B cell (primary cell): Measurements from ENCODE around the gene NSRP1. TPM values are rescaled to one million over a fixed set of nuclear protein-coding genes. Genes with fewer than 3 reads are reported as not detected.

Source experiments
- ATAC-seq: fragments of 200-7000 bp; cut with Tn5 transposase; one replicate; pipeline ENCODE4 v1.10.0; 2021; ENCODE audit warnings: low read depth, mild to moderate bottlenecking, moderate number of reproducible peaks, moderate library complexity
- CTCF ChIA-PET: fragments of 350-600 bp; sonication (Branson Sonifier 250); formaldehyde crosslinking; loops from one replicate; lab custom pipeline; 2021; ENCODE audit warnings: antibody characterized with exemption, inconsistent platforms; lab: Charles Lee
- POLR2A ChIA-PET: fragments of 350-600 bp; sonication (Branson Sonifier 250); formaldehyde crosslinking; loops from one replicate; lab custom pipeline; 2021; ENCODE audit warnings: antibody characterized with exemption; lab: Charles Lee
- DNase-seq: peaks from one replicate; pipeline ENCODE4 v3.0.0; 2013
- H2AFZ ChIP-seq: 2 replicates; pipeline ENCODE4 v1.6.1; 2012; ENCODE audit warnings: mild to moderate bottlenecking, low read depth, low read length; ENCODE audit not compliant: insufficient read depth, poor library complexity, severe bottlenecking
- H3K27ac ChIP-seq, 2 donors: 1 replicate in 1 of 2; 2 replicates in 1 of 2; pipeline ENCODE4 v1.5.1; 2012 to 2013; ENCODE audit warnings: low read length in 2 of 2, mild to moderate bottlenecking in 2 of 2, moderate library complexity in 1 of 2
- H3K27me3 ChIP-seq, 4 experiments: fragments of 200-600 bp in 1 of 4; sonication (generic) in 1 of 4; replicated peaks in 1 of 4; 1 replicate in 2 of 4; 2 replicates in 2 of 4; pipeline versions ENCODE4 v1.6.1 to v1.7.0; 2013 to 2016; ENCODE audit warnings: low read length in 3 of 4, mild to moderate bottlenecking in 2 of 4, mixed read lengths in 1 of 4, moderate library complexity in 1 of 4; ENCODE audit not compliant: insufficient read depth in 4 of 4, control insufficient read depth in 3 of 4; ENCODE audit errors: control extremely low read depth in 1 of 4
- H3K36me3 ChIP-seq, 2 experiments: replicated peaks in 1 of 2; 1 replicate in 1 of 2; 2 replicates in 1 of 2; pipeline versions ENCODE4 v1.6.1 to v1.7.1; 2013; ENCODE audit warnings: low read length in 1 of 2; ENCODE audit not compliant: insufficient read depth in 2 of 2, control insufficient read depth in 1 of 2; ENCODE audit errors: control extremely low read depth in 1 of 2, extremely low read depth in 1 of 2
- H3K4me1 ChIP-seq, 2 donors: fragments of 200-600 bp in 1 of 2; sonication (generic) in 1 of 2; 1 replicate in 1 of 2; 2 replicates in 1 of 2; pipeline versions ENCODE4 v1.5.1 to v1.6.1; 2013 to 2017; ENCODE audit warnings: low read length in 2 of 2; ENCODE audit not compliant: control insufficient read depth in 2 of 2, insufficient read depth in 2 of 2
- H3K4me2 ChIP-seq: replicated peaks from 2 replicates; pipeline ENCODE3; 2012; ENCODE audit warnings: mild to moderate bottlenecking, low read depth, low read length; ENCODE audit not compliant: poor library complexity, severe bottlenecking
- H3K4me3 ChIP-seq, 5 experiments: fragments of 200-600 bp in 1 of 5; sonication (generic) in 1 of 5; 1 replicate in 3 of 5; 2 replicates in 2 of 5; pipeline versions ENCODE4 v1.5.1 to v1.7.0; 2011 to 2016; ENCODE audit warnings: low read length in 4 of 5, mild to moderate bottlenecking in 4 of 5, low read depth in 2 of 5, control low read depth in 1 of 5, moderate library complexity in 1 of 5; ENCODE audit not compliant: insufficient read depth in 1 of 5; ENCODE audit errors: control extremely low read depth in 1 of 5, extremely low read depth in 1 of 5
- H3K79me2 ChIP-seq: fragments of 200-600 bp; sonication (generic); one replicate; pipeline ENCODE4 v1.6.0; 2016; ENCODE audit warnings: low read length; ENCODE audit not compliant: control insufficient read depth, insufficient read depth
- H3K9ac ChIP-seq: fragments of 200-600 bp; sonication (generic); 2 replicates; pipeline ENCODE4 v1.6.1; 2017; ENCODE audit warnings: mild to moderate bottlenecking, low read length, moderate library complexity
- H3K9me3 ChIP-seq, 3 donors: one replicate each; pipeline versions ENCODE4 v1.6.1 to v1.7.1; 2013; ENCODE audit warnings: low read length in 2 of 3; ENCODE audit not compliant: control insufficient read depth in 2 of 3, insufficient read depth in 1 of 3; ENCODE audit errors: control extremely low read depth in 1 of 3
- H4K20me1 ChIP-seq: 2 replicates; pipeline ENCODE4 v1.6.0; 2012; ENCODE audit warnings: mild to moderate bottlenecking, low read length; ENCODE audit not compliant: insufficient read depth, control insufficient read depth, poor library complexity, severe bottlenecking
- H3K27ac Mint-ChIP-seq: one replicate; pipeline ENCODE4 v1.8.0; 2021; ENCODE audit warnings: mixed read lengths
- H3K27me3 Mint-ChIP-seq: one replicate; pipeline ENCODE4 v1.8.0; 2021; ENCODE audit warnings: mixed read lengths
- H3K4me1 Mint-ChIP-seq: one replicate; pipeline ENCODE4 v1.8.0; 2021; ENCODE audit warnings: mixed read lengths
- H3K4me3 Mint-ChIP-seq: one replicate; pipeline ENCODE4 v1.8.0; 2021; ENCODE audit warnings: mixed read lengths
- H3K9me3 Mint-ChIP-seq: one replicate; pipeline ENCODE4 v1.8.0; 2022; ENCODE audit warnings: mixed read lengths; ENCODE audit not compliant: insufficient read depth
- EZH2 ChIP-seq: IDR thresholded peaks from 2 replicates; pipeline ENCODE4 v1.6.1; 2012; ENCODE audit warnings: borderline replicate concordance, low read depth, mild to moderate bottlenecking, moderate library complexity, low read length; ENCODE audit not compliant: insufficient read depth, poor library complexity, severe bottlenecking
- WGBS: methylation state at CpG from one replicate; pipeline ENCODE4 v1.1.5; 2013; ENCODE audit warnings: missing lambda C conversion rate; ENCODE audit not compliant: insufficient coverage; 5-methylcytosine and 5-hydroxymethylcytosine counted together
- intact Hi-C: fragments of 100-400 bp; cut with micrococcal nuclease; formaldehyde crosslinking; loops from one replicate; pipeline ENCODE4 v1.10.0; 2022
- polyA plus RNA-seq: library from polyadenylated mRNA; depleted of rRNA; stranded (reverse); fragments of >200 nt; gene quantifications from 2 replicates; pipeline ENCODE4 v1.2.3, GENCODE V29; 2012
- total RNA-seq, 2 donors: library from RNA; stranded (reverse); fragments of 120-200 nt in 1 of 2; gene quantifications; 1 replicate in 1 of 2; 2 replicates in 1 of 2; pipeline versions ENCODE4 v1.2.3 to v1.2.4, GENCODE V29; 2013 to 2022
- TF ChIP-seq, protein P1 (sequence below): fragments of 200-600 bp; IDR thresholded peaks from one replicate; pipeline ENCODE4 v1.8.0; 2022; ENCODE audit warnings: antibody characterized with exemption, mild to moderate bottlenecking

The NSRP1 gene
- total and polyA plus RNA-seq, 2 donors (not counting 1 experiment from before 2014, with no cell fraction given) = 11.2 to 46.2 TPM

DNA sequence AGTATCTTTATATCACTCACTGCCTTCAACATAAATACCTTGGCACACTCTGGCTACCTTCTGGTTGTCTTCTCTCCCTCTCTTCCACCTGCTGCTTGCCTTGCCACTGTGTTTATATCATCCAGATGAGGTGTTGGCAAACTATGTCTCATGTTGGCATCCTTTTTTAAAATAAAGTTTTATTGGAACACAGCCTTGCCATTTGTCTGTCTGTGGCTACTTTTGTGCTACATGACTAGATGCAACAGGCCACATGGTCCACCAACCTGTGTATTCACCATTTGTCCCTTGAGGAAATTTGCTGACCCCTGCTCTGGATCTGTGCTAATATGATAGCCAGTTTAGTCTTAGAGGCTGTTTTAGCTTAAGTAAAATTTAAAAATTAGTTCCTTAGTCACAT, 36.8 kb downstream of the NSRP1 start:
- peaks cover 55% of the 10 kb centered on the region for H3K79me2 ChIP-seq

DNA sequence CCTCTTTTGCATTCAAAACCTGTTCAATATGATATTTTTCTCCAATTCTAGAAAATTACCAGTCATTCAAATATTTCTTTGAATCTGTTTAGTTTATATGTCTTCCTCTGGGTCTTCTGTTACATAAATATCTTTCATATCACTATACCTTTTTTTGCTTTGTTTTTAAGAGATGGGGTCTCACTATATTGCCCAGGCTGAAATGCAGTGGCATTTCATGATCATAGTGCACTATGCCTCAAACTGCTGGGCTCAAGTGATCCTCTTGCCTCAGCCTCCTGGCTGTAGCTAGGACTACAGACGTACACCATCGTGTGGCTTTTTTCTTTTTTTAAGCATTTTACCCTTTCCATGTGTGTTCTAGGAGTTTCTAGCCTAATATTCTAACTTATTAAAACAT, 38.8 kb downstream of the NSRP1 start:
- H3K27ac Mint-ChIP-seq = no peak overlapping the region
- POLR2A ChIA-PET = no interaction called here
- no peak for DNase-seq

More for the DNA sequence above, 36.8 kb downstream of the NSRP1 start:
- H3K9me3 ChIP-seq = no peaks in the 10 kb centered on the region
- TF ChIP-seq EZH2 = no peak
- H3K27ac Mint-ChIP-seq = no peak overlapping the region
- no peak overlapping the region for H3K4me2 ChIP-seq
- no peak overlapping the region for H3K27ac ChIP-seq
- ChIA-PET POLR2A (interaction anchor here (0.6 kb wide), 1 partner anchor 8 kb away, joined by 4 read pairs; no protein-coding TSS in a partner anchor), CTCF (interaction anchor here (1.1 kb wide), 1 partner anchor 186 kb away, joined by 3 read pairs; no protein-coding TSS in a partner anchor)
- no peak overlapping the region for H3K4me3 ChIP-seq
- no peak for ATAC-seq
- peaks cover 3% of the 10 kb centered on the region for H3K9me3 Mint-ChIP-seq
- H3K36me3 ChIP-seq = no peaks in the 10 kb centered on the region
- H3K9ac ChIP-seq = no peak overlapping the region
- DNase-seq = no peak
- no peaks in the 10 kb centered on the region for H3K27me3 Mint-ChIP-seq
- intact Hi-C loops = no loop called here
- H3K4me3 Mint-ChIP-seq = no peak overlapping the region
- H3K4me1 Mint-ChIP-seq = peaks cover 26% of the 10 kb centered on the region
- peaks cover 3% of the 10 kb centered on the region for H4K20me1 ChIP-seq
- no peaks in the 10 kb centered on the region for H3K27me3 ChIP-seq
- no peak overlapping the region for H2AFZ ChIP-seq
- peaks cover 12 to 16% of the 10 kb centered on the region in 2 donors for H3K4me1 ChIP-seq

More for the DNA sequence above, 38.8 kb downstream of the NSRP1 start:
- Histone ChIP-seq H2AFZ (no peak overlapping the region), H4K20me1 (peaks cover 5% of the 10 kb centered on the region), H3K27ac (no peak overlapping the region), H3K9ac (no peak overlapping the region), H3K79me2 (peaks cover 63% of the 10 kb centered on the region), H3K27me3 (no peaks in the 10 kb centered on the region), H3K4me1 (peaks cover 19 to 22% of the 10 kb centered on the region in 2 donors), H3K4me3 (no peak overlapping the region), H3K36me3 (peaks cover 3 to 6% of the 10 kb centered on the region in 2 experiments), H3K9me3 (peaks cover 3 to 8% (median 5%) of the 10 kb centered on the region in 3 donors), H3K4me2 (no peak overlapping the region)
- H3K4me1 Mint-ChIP-seq = peaks cover 39% of the 10 kb centered on the region
- TF ChIP-seq, protein P1, sequence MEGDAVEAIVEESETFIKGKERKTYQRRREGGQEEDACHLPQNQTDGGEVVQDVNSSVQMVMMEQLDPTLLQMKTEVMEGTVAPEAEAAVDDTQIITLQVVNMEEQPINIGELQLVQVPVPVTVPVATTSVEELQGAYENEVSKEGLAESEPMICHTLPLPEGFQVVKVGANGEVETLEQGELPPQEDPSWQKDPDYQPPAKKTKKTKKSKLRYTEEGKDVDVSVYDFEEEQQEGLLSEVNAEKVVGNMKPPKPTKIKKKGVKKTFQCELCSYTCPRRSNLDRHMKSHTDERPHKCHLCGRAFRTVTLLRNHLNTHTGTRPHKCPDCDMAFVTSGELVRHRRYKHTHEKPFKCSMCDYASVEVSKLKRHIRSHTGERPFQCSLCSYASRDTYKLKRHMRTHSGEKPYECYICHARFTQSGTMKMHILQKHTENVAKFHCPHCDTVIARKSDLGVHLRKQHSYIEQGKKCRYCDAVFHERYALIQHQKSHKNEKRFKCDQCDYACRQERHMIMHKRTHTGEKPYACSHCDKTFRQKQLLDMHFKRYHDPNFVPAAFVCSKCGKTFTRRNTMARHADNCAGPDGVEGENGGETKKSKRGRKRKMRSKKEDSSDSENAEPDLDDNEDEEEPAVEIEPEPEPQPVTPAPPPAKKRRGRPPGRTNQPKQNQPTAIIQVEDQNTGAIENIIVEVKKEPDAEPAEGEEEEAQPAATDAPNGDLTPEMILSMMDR = no peak
- TF ChIP-seq EZH2 = no peak
- H3K4me3 Mint-ChIP-seq = no peak overlapping the region
- CTCF ChIA-PET = no interaction called here
- ATAC-seq = no peak
- no CpG with 5 or more reads among the region's 2 CpGs for WGBS
- no peaks in the 10 kb centered on the region for H3K27me3 Mint-ChIP-seq
- intact Hi-C loops = no loop called here
- peaks cover 11% of the 10 kb centered on the region for H3K9me3 Mint-ChIP-seq
